Activated CD4-positive, alpha-beta memory T cell treated with anti-CD3 and anti-CD28 coated beads, Interleukin-2, amount 10 ng/mL, durations not matched to agents 7 days and 5 days (primary cell): ENCODE measurements around the gene MARCHF10. TPM values are rescaled to one million over a fixed set of nuclear protein-coding genes. Genes with fewer than 3 reads are reported as not detected.

ENCODE experiments used
- CTCF ChIA-PET: fragments of 350-600 bp; sonication (Branson Sonifier 250); formaldehyde crosslinking; loops from one replicate; lab custom pipeline; 2021; ENCODE audit warnings: antibody characterized with exemption, inconsistent platforms; lab: Charles Lee
- POLR2A ChIA-PET: fragments of 350-600 bp; sonication (Branson Sonifier 250); formaldehyde crosslinking; loops from one replicate; lab custom pipeline; 2021; ENCODE audit warnings: antibody characterized with exemption; lab: Charles Lee
- DNase-seq: peaks from one replicate; pipeline ENCODE4 v3.0.0-alpha.2; 2020
- H3K27ac Mint-ChIP-seq: one replicate; pipeline ENCODE4 v1.8.0; 2021; ENCODE audit warnings: mild to moderate bottlenecking, mixed read lengths
- H3K27me3 Mint-ChIP-seq: one replicate; pipeline ENCODE4 v1.8.0; 2021; ENCODE audit warnings: mixed read lengths
- H3K36me3 Mint-ChIP-seq: one replicate; pipeline ENCODE4 v1.8.0; 2021; ENCODE audit warnings: low read depth, mixed read lengths
- H3K4me1 Mint-ChIP-seq: one replicate; pipeline ENCODE4 v1.8.0; 2021; ENCODE audit warnings: mixed read lengths
- H3K4me3 Mint-ChIP-seq: one replicate; pipeline ENCODE4 v1.8.0; 2021; ENCODE audit warnings: mild to moderate bottlenecking, mixed read lengths
- H3K9me3 Mint-ChIP-seq: one replicate; pipeline ENCODE4 v1.8.0; 2021; ENCODE audit warnings: mixed read lengths
- total RNA-seq, 2 experiments: library from RNA; stranded (reverse); gene quantifications; one replicate each; pipeline ENCODE4 v1.2.3, GENCODE V29; 2021

Gene MARCHF10
- total RNA-seq, 2 experiments from 2014 or later: not detected

- no peaks in the 10 kb centered on the region for H3K9me3 Mint-ChIP-seq
- peaks cover 13% of the 10 kb centered on the region for H3K27me3 Mint-ChIP-seq
- H3K27ac Mint-ChIP-seq: no peak overlapping the region
- DNase-seq: no peak
- H3K36me3 Mint-ChIP-seq: no peaks in the 10 kb centered on the region
- no peak overlapping the region for H3K4me3 Mint-ChIP-seq
- ChIA-PET CTCF (no interaction called here), POLR2A (no interaction called here)
- H3K4me1 Mint-ChIP-seq: peaks cover 1% of the 10 kb centered on the region
Measured at GRCh38 chr17:62827746-62828485, 19.8 kb upstream of the MARCHF10 start.

- POLR2A ChIA-PET: no interaction called here
- no peak overlapping the region for H3K27ac Mint-ChIP-seq
- DNase-seq: no peak
- no peaks in the 10 kb centered on the region for H3K36me3 Mint-ChIP-seq
- CTCF ChIA-PET: no interaction called here
- H3K9me3 Mint-ChIP-seq: no peaks in the 10 kb centered on the region
- peaks cover 1% of the 10 kb centered on the region for H3K4me1 Mint-ChIP-seq
- H3K27me3 Mint-ChIP-seq: peaks cover 13% of the 10 kb centered on the region
- H3K4me3 Mint-ChIP-seq: no peak overlapping the region
Measured at GRCh38 chr17:62826956-62827355, 18.8 kb upstream of the MARCHF10 start.

- ChIA-PET CTCF (no interaction called here), POLR2A (no interaction called here)
- peaks cover 2% of the 10 kb centered on the region for H3K4me1 Mint-ChIP-seq
- H3K4me3 Mint-ChIP-seq: no peak overlapping the region
- H3K36me3 Mint-ChIP-seq: no peaks in the 10 kb centered on the region
- H3K27me3 Mint-ChIP-seq: peaks cover 10% of the 10 kb centered on the region
- no peak overlapping the region for H3K27ac Mint-ChIP-seq
- no peaks in the 10 kb centered on the region for H3K9me3 Mint-ChIP-seq
- DNase-seq: no peak
Measured at GRCh38 chr17:62825182-62825581, 17.1 kb upstream of the MARCHF10 start.

- H3K27ac Mint-ChIP-seq: no peak overlapping the region
Measured at GRCh38 chr17:62824290-62825131, 16.4 kb upstream of the MARCHF10 start.

GRCh38 chr17:62823111-62823893 lies 15.2 kb upstream of the MARCHF10 start:
- POLR2A ChIA-PET: no interaction called here
- no peaks in the 10 kb centered on the region for H3K9me3 Mint-ChIP-seq

More at GRCh38 chr17:62824290-62825131, 16.4 kb upstream of the MARCHF10 start:
- H3K4me1 Mint-ChIP-seq: peaks cover 9% of the 10 kb centered on the region
- peaks cover 15% of the 10 kb centered on the region for H3K27me3 Mint-ChIP-seq
- ChIA-PET POLR2A (no interaction called here), CTCF (no interaction called here)
- no peaks in the 10 kb centered on the region for H3K36me3 Mint-ChIP-seq
- H3K9me3 Mint-ChIP-seq: no peaks in the 10 kb centered on the region
- DNase-seq: no peak
- no peak overlapping the region for H3K4me3 Mint-ChIP-seq

GRCh38 chr17:62822080-62822904 lies 14.2 kb upstream of the MARCHF10 start:
- Mint-ChIP-seq H3K27ac (no peak overlapping the region), H3K36me3 (no peaks in the 10 kb centered on the region), H3K4me1 (peaks cover 9% of the 10 kb centered on the region), H3K27me3 (peaks cover 13% of the 10 kb centered on the region), H3K4me3 (no peak overlapping the region), H3K9me3 (no peaks in the 10 kb centered on the region)
- CTCF ChIA-PET: no interaction called here
- POLR2A ChIA-PET: no interaction called here
- no peak for DNase-seq

More at GRCh38 chr17:62823111-62823893, 15.2 kb upstream of the MARCHF10 start:
- DNase-seq: no peak
- peaks cover 18% of the 10 kb centered on the region for H3K27me3 Mint-ChIP-seq
- CTCF ChIA-PET: no interaction called here
- H3K4me3 Mint-ChIP-seq: no peak overlapping the region
- H3K27ac Mint-ChIP-seq: no peak overlapping the region
- peaks cover 10% of the 10 kb centered on the region for H3K4me1 Mint-ChIP-seq
- H3K36me3 Mint-ChIP-seq: no peaks in the 10 kb centered on the region

- no peak overlapping the region for H3K4me3 Mint-ChIP-seq
- no peak overlapping the region for H3K27ac Mint-ChIP-seq
- peaks cover 11% of the 10 kb centered on the region for H3K27me3 Mint-ChIP-seq
- H3K9me3 Mint-ChIP-seq: no peaks in the 10 kb centered on the region
- no peaks in the 10 kb centered on the region for H3K36me3 Mint-ChIP-seq
- no peak for DNase-seq
- ChIA-PET CTCF (no interaction called here), POLR2A (no interaction called here)
- peaks cover 9% of the 10 kb centered on the region for H3K4me1 Mint-ChIP-seq
Measured at GRCh38 chr17:62821189-62822079, 13.3 kb upstream of the MARCHF10 start.

GRCh38 chr17:62819511-62820221 lies 11.6 kb upstream of the MARCHF10 start:
- Mint-ChIP-seq H3K27me3 (peaks cover 12% of the 10 kb centered on the region), H3K36me3 (no peaks in the 10 kb centered on the region), H3K4me1 (peaks cover 9% of the 10 kb centered on the region), H3K27ac (no peak overlapping the region), H3K4me3 (no peak overlapping the region), H3K9me3 (no peaks in the 10 kb centered on the region)
- no peak for DNase-seq
- CTCF ChIA-PET: no interaction called here
- POLR2A ChIA-PET: no interaction called here

- no peaks in the 10 kb centered on the region for H3K36me3 Mint-ChIP-seq
- DNase-seq: no peak
- H3K27ac Mint-ChIP-seq: no peak overlapping the region
- H3K4me3 Mint-ChIP-seq: no peak overlapping the region
- H3K4me1 Mint-ChIP-seq: peaks cover 9% of the 10 kb centered on the region
- ChIA-PET CTCF (no interaction called here), POLR2A (no interaction called here)
- no peaks in the 10 kb centered on the region for H3K9me3 Mint-ChIP-seq
- peaks cover 17% of the 10 kb centered on the region for H3K27me3 Mint-ChIP-seq
Measured at GRCh38 chr17:62818526-62818925, 10.4 kb upstream of the MARCHF10 start.

- DNase-seq: no peak
- Mint-ChIP-seq H3K4me3 (no peak overlapping the region), H3K36me3 (no peaks in the 10 kb centered on the region), H3K27ac (no peak overlapping the region), H3K9me3 (no peaks in the 10 kb centered on the region), H3K4me1 (peaks cover 9% of the 10 kb centered on the region), H3K27me3 (peaks cover 22% of the 10 kb centered on the region)
- CTCF ChIA-PET: no interaction called here
- POLR2A ChIA-PET: no interaction called here
Measured at GRCh38 chr17:62816282-62816839, 8.2 kb upstream of the MARCHF10 start.

- no peaks in the 10 kb centered on the region for H3K4me1 Mint-ChIP-seq
- H3K4me3 Mint-ChIP-seq: no peak overlapping the region
- H3K27ac Mint-ChIP-seq: no peak overlapping the region
Measured at GRCh38 chr17:62809656-62810055, 1.5 kb upstream of the MARCHF10 start.

More at GRCh38 chr17:62809656-62810055, 1.5 kb upstream of the MARCHF10 start:
- Mint-ChIP-seq H3K9me3 (no peaks in the 10 kb centered on the region), H3K27me3 (peaks cover 44% of the 10 kb centered on the region), H3K36me3 (no peaks in the 10 kb centered on the region)
- ChIA-PET CTCF (no interaction called here), POLR2A (no interaction called here)
- DNase-seq: no peak
